K562 (cell line): ENCODE results near the gene SHISA9. TPM values are rescaled to one million over a fixed set of nuclear protein-coding genes. Genes with fewer than 3 reads are reported as not detected.

Experiments
- ATAC-seq: fragments of 200-7000 bp; cut with Tn5 transposase; 3 replicates; pipeline ENCODE4 v1.9.1; 2020; ENCODE audit warnings: moderate library complexity
- BruUV-seq: library from RNA; stranded (reverse); fragments of 400-500 nt; replicated peaks from 2 replicates; lab custom pipeline; 2021; lab: Mats Ljungman, UMichigan
- CTCF ChIA-PET: fragments of 300-600 bp; formaldehyde crosslinking; extraction: SDS; loops from one replicate; lab custom pipeline; 2021; ENCODE audit warnings: low intra/inter-chr PET ratio; lab: Yijun Ruan, JAX
- POLR2A ChIA-PET: fragments of 300-600, 350-650 bp; sonication (Branson Sonifier 250); formaldehyde crosslinking; extraction: SDS; loops from one replicate; lab custom pipeline; 2021; ENCODE audit warnings: antibody characterized with exemption, inconsistent platforms; lab: Yijun Ruan, JAX
- DNase-seq, 4 experiments: peaks; one replicate each; pipeline versions ENCODE4 v3.0.0 to v3.0.0-alpha.2; 2011 to 2018; ENCODE audit warnings: low spot score in 3 of 4, mixed read lengths in 3 of 4; ENCODE audit errors: extremely low read depth in 1 of 4
- FAIRE-seq: peaks from 2 replicates; lab custom pipeline; 2011; peaks lifted over from hg19 to GRCh38; lab: Jason Lieb, UNC
- H2AFZ ChIP-seq: 2 replicates; pipeline ENCODE4 v1.6.0; 2011; ENCODE audit warnings: low read depth, low read length, control low read depth, inconsistent platforms
- H3K27ac ChIP-seq: fragments of 200-600 bp; 3 replicates; pipeline ENCODE4 v1.8.0; 2011; ENCODE audit warnings: low read depth, mild to moderate bottlenecking, control low read depth, inconsistent platforms, low read length, moderate library complexity, mixed read lengths; ENCODE audit errors: extremely low read depth
- H3K27me3 ChIP-seq, 2 experiments: fragments of 300-600 bp in 1 of 2; 2 replicates in 1 of 2; 3 replicates in 1 of 2; pipeline versions ENCODE4 v1.6.0 to v1.8.0; 2011; ENCODE audit warnings: inconsistent platforms in 2 of 2, low read length in 2 of 2, mild to moderate bottlenecking in 1 of 2, mixed read lengths in 1 of 2, moderate library complexity in 1 of 2; ENCODE audit not compliant: control insufficient read depth in 2 of 2, insufficient read depth in 2 of 2
- H3K36me3 ChIP-seq: fragments of 300-600 bp; 3 replicates; pipeline ENCODE4 v1.8.0; 2011; ENCODE audit warnings: mild to moderate bottlenecking, low read length, inconsistent platforms; ENCODE audit not compliant: control insufficient read depth, insufficient read depth
- H3K4me1 ChIP-seq, 2 experiments: fragments of 200-600 bp in 1 of 2; replicated peaks in 1 of 2; 2 replicates in 1 of 2; 3 replicates in 1 of 2; pipeline versions ENCODE4 v1.5.1 to v1.8.0; 2011; ENCODE audit warnings: inconsistent platforms in 2 of 2, low read length in 2 of 2, mild to moderate bottlenecking in 1 of 2, mixed read lengths in 1 of 2, moderate library complexity in 1 of 2; ENCODE audit not compliant: control insufficient read depth in 2 of 2, insufficient read depth in 2 of 2
- H3K4me2 ChIP-seq: 2 replicates; pipeline ENCODE4 v1.6.1; 2011; ENCODE audit warnings: low read length, control low read depth, inconsistent platforms, mixed read lengths; ENCODE audit not compliant: insufficient read depth
- H3K4me3 ChIP-seq: fragments of 200-600 bp; sonication (generic), shearing (Covaris generic); 2 replicates; pipeline ENCODE4 v1.5.1; 2016; ENCODE audit warnings: control low read depth, inconsistent platforms
- H3K79me2 ChIP-seq: fragments of 200-600 bp; 3 replicates; pipeline ENCODE4 v1.8.0; 2011; ENCODE audit warnings: low read length, inconsistent platforms; ENCODE audit not compliant: control insufficient read depth, insufficient read depth
- H3K9ac ChIP-seq, 2 experiments: 2 replicates each; pipeline versions ENCODE4 v1.6.0 to v1.6.1; 2011; ENCODE audit warnings: low read depth in 2 of 2, low read length in 2 of 2, control low read depth in 1 of 2, inconsistent platforms in 1 of 2, mild to moderate bottlenecking in 1 of 2, mixed read lengths in 1 of 2; ENCODE audit not compliant: insufficient read depth in 1 of 2
- H3K9me1 ChIP-seq: one replicate; pipeline ENCODE4 v1.6.0; 2011; ENCODE audit warnings: inconsistent platforms, mild to moderate bottlenecking, low read length, moderate library complexity; ENCODE audit not compliant: control insufficient read depth, insufficient read depth
- H3K9me3 ChIP-seq: replicated peaks from 2 replicates; pipeline ENCODE4 v1.5.1; 2011; ENCODE audit warnings: low read depth, low read length, inconsistent platforms; ENCODE audit not compliant: control insufficient read depth, insufficient read depth
- H4K20me1 ChIP-seq: replicated peaks from 2 replicates; pipeline ENCODE4 v1.6.1; 2011; ENCODE audit warnings: low read length, inconsistent platforms, mixed read lengths; ENCODE audit not compliant: control insufficient read depth, insufficient read depth
- C11orf30 ChIP-seq: fragments of 450-650 bp; IDR thresholded peaks from 2 replicates; pipeline ENCODE4 v1.6.1; 2016; ENCODE audit warnings: low read depth, mild to moderate bottlenecking
- FOSL1 ChIP-seq: fragments of 200-800 bp; sonication (Bioruptor generic); conservative IDR thresholded peaks from 2 replicates; pipeline ENCODE4 v1.6.1; 2016; ENCODE audit warnings: missing genetic modification characterization, missing compliant biosample characterization
- FOXP1 ChIP-seq: sonication (generic); formaldehyde crosslinking; IDR thresholded peaks from 2 replicates; pipeline ENCODE4 v1.8.0; 2022; ENCODE audit warnings: mild to moderate bottlenecking, missing genetic modification reagents
- LEF1 ChIP-seq: fragments of 450-650 bp; IDR thresholded peaks from 2 replicates; pipeline ENCODE4 v1.6.1; 2016; ENCODE audit warnings: mild to moderate bottlenecking
- MAFF ChIP-seq: IDR thresholded peaks from 2 replicates; pipeline ENCODE4 v1.6.1; 2012; ENCODE audit warnings: low read length, improper control_type of control experiment
- MAFG ChIP-seq: fragments of 450-650 bp; conservative IDR thresholded peaks from 2 replicates; pipeline ENCODE4 v1.6.1; 2016; ENCODE audit warnings: missing genetic modification characterization, missing compliant biosample characterization
- MBD2 ChIP-seq: sonication (generic); IDR thresholded peaks from 2 replicates; pipeline ENCODE4 v1.6.1; 2016; ENCODE audit warnings: low read depth, borderline replicate concordance
- PRMT5 ChIP-seq: sonication (generic); formaldehyde crosslinking; IDR thresholded peaks from 2 replicates; pipeline ENCODE4 v1.5.0; 2020; ENCODE audit warnings: missing genetic modification reagents
- SOX6 ChIP-seq: fragments of 450-650 bp; IDR thresholded peaks from 2 replicates; pipeline ENCODE4 v1.6.1; 2014; ENCODE audit warnings: mild to moderate bottlenecking
- SREBF2 ChIP-seq: sonication (generic); formaldehyde crosslinking; IDR thresholded peaks from 2 replicates; pipeline ENCODE4 v1.4.0; 2020; ENCODE audit warnings: mild to moderate bottlenecking, missing genetic modification reagents
- ZFPM2 ChIP-seq: fragments of 250-450 bp; sonication (Bioruptor Pico); IDR thresholded peaks from 2 replicates; pipeline ENCODE4 v1.5.1; 2022; ENCODE audit warnings: mild to moderate bottlenecking
- ZNF140 ChIP-seq: fragments of 250-450 bp; sonication (Bioruptor Pico); IDR thresholded peaks from 2 replicates; pipeline ENCODE4 v1.8.0; 2021; ENCODE audit warnings: moderate library complexity, mild to moderate bottlenecking, inconsistent platforms
- ZNF224 ChIP-seq: sonication (generic); formaldehyde crosslinking; IDR thresholded peaks from 2 replicates; pipeline ENCODE4 v1.8.0; 2022; ENCODE audit warnings: mild to moderate bottlenecking, missing genetic modification reagents
- ZNF316 ChIP-seq: fragments of 450-650 bp; IDR thresholded peaks from 2 replicates; pipeline ENCODE4 v1.6.1; 2016
- WGBS: fragments of 100-300 bp; shearing (Covaris generic); methylation state at CpG from one replicate; pipeline ENCODE4 v1.1.6; 2016; ENCODE audit warnings: low coverage, mixed read lengths; ENCODE audit not compliant: insufficient coverage; ENCODE audit errors: missing lambda C conversion rate; 5-methylcytosine and 5-hydroxymethylcytosine counted together
- in situ Hi-C: fragments of 300-500 bp; cut with MboI; formaldehyde crosslinking; loops from 4 replicates; pipeline ENCODE4 v1.15.0; 2018; ENCODE audit warnings: inconsistent platforms, mixed read lengths
- intact Hi-C: fragments of 100-400 bp; cut with micrococcal nuclease; formaldehyde crosslinking; loops from 2 replicates; pipeline ENCODE4 v1.14.2; 2022
- polyA plus RNA-seq, 8 experiments: library from polyadenylated mRNA; depleted of rRNA in 4 of 8; stranded (reverse) in 5 of 8; unstranded in 3 of 8; fragments of >200 nt; fragmentation: Nextera tagmentation in 2 of 8; fragmentation: Illumina TruSeq in 1 of 8; extraction: Ambion mirVana in 2 of 8; extraction: Trizol in 1 of 8; gene quantifications; 2 replicates each; pipeline versions ENCODE4 v1.2.1 to v1.2.3, GENCODE V29; 2011 to 2014; ENCODE audit warnings: inconsistent platforms in 1 of 8, missing spikeins in 1 of 8
- total RNA-seq, 7 experiments: library from RNA; depleted of rRNA in 6 of 7; stranded (reverse); fragments of >200 nt in 6 of 7; fragmentation: Illumina TruSeq in 2 of 7; extraction: Trizol in 2 of 7; gene quantifications; 2 replicates each; pipeline versions ENCODE4 v1.2.1 to v1.2.3, GENCODE V29; 2011 to 2021; ENCODE audit warnings: low replicate concordance in 1 of 7
- TF ChIP-seq, protein P1 (sequence below): sonication (generic); formaldehyde crosslinking; IDR thresholded peaks from 2 replicates; pipeline ENCODE4 v1.5.0; 2020; ENCODE audit warnings: missing genetic modification reagents
- TF ChIP-seq, protein P2 (sequence below): conservative IDR thresholded peaks from 2 replicates; pipeline ENCODE4 v1.6.1; 2011; ENCODE audit warnings: low read depth, mild to moderate bottlenecking, low read length; ENCODE audit not compliant: control insufficient read depth

The SHISA9 gene
- total and polyA plus RNA-seq, 9 of the 15 experiments (the other 6 are each of a cell fraction or from before 2014, with no cell fraction given): under 0.01 to 0.16 (median 0.01) TPM; not detected in 6

DNA sequence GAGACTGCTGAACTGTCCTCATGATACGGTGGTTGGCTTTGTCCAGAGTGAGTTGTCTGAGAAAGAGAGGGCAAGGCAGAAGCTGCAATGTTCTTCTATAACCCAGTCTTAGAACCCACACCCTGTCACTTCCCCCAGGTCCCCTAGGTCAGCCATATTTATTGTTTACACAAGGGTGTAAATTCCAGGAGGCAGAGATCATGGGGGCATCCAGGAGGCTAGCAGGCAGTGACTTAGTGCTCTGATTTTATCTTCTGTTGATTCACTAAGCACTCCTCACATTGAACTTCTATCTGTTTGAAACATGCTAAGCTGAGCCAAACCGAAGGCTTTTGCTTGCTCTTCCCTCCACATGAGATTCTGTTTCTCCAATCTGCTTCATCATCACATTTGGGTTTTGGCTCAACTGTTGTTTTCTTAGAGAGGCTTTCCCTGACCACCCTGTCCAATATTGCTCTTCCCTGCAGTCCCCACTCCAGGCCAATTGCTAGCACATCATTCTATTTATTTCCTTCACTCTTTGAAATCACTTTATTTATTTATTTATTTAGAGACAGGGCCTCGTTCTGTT lies 34.3 kb upstream of the SHISA9 start:
- no peaks in the 10 kb centered on the region for H3K9me3 ChIP-seq
- DNase-seq (no peak), FAIRE-seq (no peak), ATAC-seq (no peak)
- TF ChIP-seq LEF1: no peak
- no peak for TF ChIP-seq PRMT5 (CRISPR knock-in tag)
- TF ChIP-seq FOXP1: no peak
- TF ChIP-seq MAFF: peak; percentile 6; the same call in 1 of the 2 replicates
- peak; percentile 63 for TF ChIP-seq ZNF316
- peak; percentile 63 for TF ChIP-seq C11orf30
- TF ChIP-seq ZNF224 (CRISPR knock-in tag): no peak
- no peak for TF ChIP-seq SOX6
- TF ChIP-seq ZFPM2: no peak
- TF ChIP-seq FOSL1: peak; percentile 34; the same call in 1 of the 2 replicates
- TF ChIP-seq, protein P1, sequence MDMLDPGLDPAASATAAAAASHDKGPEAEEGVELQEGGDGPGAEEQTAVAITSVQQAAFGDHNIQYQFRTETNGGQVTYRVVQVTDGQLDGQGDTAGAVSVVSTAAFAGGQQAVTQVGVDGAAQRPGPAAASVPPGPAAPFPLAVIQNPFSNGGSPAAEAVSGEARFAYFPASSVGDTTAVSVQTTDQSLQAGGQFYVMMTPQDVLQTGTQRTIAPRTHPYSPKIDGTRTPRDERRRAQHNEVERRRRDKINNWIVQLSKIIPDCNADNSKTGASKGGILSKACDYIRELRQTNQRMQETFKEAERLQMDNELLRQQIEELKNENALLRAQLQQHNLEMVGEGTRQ: no peak
- TF ChIP-seq, protein P2, sequence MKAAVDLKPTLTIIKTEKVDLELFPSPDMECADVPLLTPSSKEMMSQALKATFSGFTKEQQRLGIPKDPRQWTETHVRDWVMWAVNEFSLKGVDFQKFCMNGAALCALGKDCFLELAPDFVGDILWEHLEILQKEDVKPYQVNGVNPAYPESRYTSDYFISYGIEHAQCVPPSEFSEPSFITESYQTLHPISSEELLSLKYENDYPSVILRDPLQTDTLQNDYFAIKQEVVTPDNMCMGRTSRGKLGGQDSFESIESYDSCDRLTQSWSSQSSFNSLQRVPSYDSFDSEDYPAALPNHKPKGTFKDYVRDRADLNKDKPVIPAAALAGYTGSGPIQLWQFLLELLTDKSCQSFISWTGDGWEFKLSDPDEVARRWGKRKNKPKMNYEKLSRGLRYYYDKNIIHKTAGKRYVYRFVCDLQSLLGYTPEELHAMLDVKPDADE: no peak
- TF ChIP-seq SREBF2 (CRISPR knock-in tag): no peak
- no peak for TF ChIP-seq ZNF140 (CRISPR knock-in tag)
- TF ChIP-seq MBD2: no peak
- TF ChIP-seq MAFG (tag): peak; percentile 61
- in situ Hi-C loops: no loop called here
- no peak overlapping the region for H3K9ac ChIP-seq
- H3K4me3 ChIP-seq: no peak overlapping the region
- BruUV-seq: no TSS peak
- ChIA-PET CTCF (no interaction called here), POLR2A (interaction anchor here (0.6 kb wide), 1 partner anchor 358 kb away, joined by 3 read pairs; no protein-coding TSS in a partner anchor)
- H3K4me1 ChIP-seq: no peaks in the 10 kb centered on the region
- H3K4me2 ChIP-seq: no peak overlapping the region
- H3K27ac ChIP-seq: no peak overlapping the region
- H3K79me2 ChIP-seq: no peaks in the 10 kb centered on the region
- intact Hi-C loops: no loop called here
- H3K36me3 ChIP-seq: no peaks in the 10 kb centered on the region
- H3K27me3 ChIP-seq: peaks cover 14 to 32% of the 10 kb centered on the region in 2 experiments
- H4K20me1 ChIP-seq: no peaks in the 10 kb centered on the region
- WGBS: 5% methylated on average over 3 of the region's 3 CpGs
- no peaks in the 10 kb centered on the region for H3K9me1 ChIP-seq
- H2AFZ ChIP-seq: no peak overlapping the region
